IMR-90 (cell line): ENCODE data around the gene OPHN1. TPM values are rescaled to one million over a fixed set of nuclear protein-coding genes. Genes with fewer than 3 reads are reported as not detected.

ENCODE experiments used
- ATAC-seq: fragments of 200-7000 bp; cut with Tn5 transposase; 2 replicates; pipeline ENCODE4 v1.9.1; 2020; ENCODE audit warnings: low read depth, mild to moderate bottlenecking, moderate library complexity
- BruUV-seq: library from RNA; stranded (reverse); fragments of 400-500 nt; replicated peaks from 2 replicates; lab custom pipeline; 2021; lab: Mats Ljungman, UMichigan
- CTCF ChIA-PET: fragments of 300-600 bp; formaldehyde crosslinking; extraction: SDS; loops from one replicate; lab custom pipeline; 2021; ENCODE audit warnings: antibody characterized with exemption; lab: Yijun Ruan, JAX
- POLR2A ChIA-PET: fragments of 300-600 bp; sonication (Branson Sonifier 250); formaldehyde crosslinking; loops from one replicate; lab custom pipeline; 2022; ENCODE audit warnings: antibody characterized with exemption; ENCODE audit not compliant: unreplicated experiment; lab: Charles Lee
- DNase-seq: peaks from one replicate; pipeline ENCODE4 v3.0.0; 2013
- H2AFZ ChIP-seq: replicated peaks from 2 replicates; pipeline ENCODE3; 2013; ENCODE audit warnings: low read length, mild to moderate bottlenecking; ENCODE audit not compliant: poor library complexity
- H2AK5ac ChIP-seq: 2 replicates; pipeline ENCODE4 v1.6.1; 2013; ENCODE audit warnings: low read depth, low read length, inconsistent platforms
- H2AK9ac ChIP-seq: replicated peaks from 2 replicates; pipeline ENCODE3; 2013; ENCODE audit warnings: mild to moderate bottlenecking, low read depth, low read length, moderate library complexity; ENCODE audit not compliant: poor library complexity
- H2BK120ac ChIP-seq: 2 replicates; pipeline ENCODE4 v1.6.1; 2013; ENCODE audit warnings: low read depth, low read length, inconsistent platforms
- H2BK15ac ChIP-seq: 3 replicates; pipeline ENCODE4 v1.6.1; 2013; ENCODE audit warnings: low read depth, low read length, inconsistent platforms
- H2BK20ac ChIP-seq: 2 replicates; pipeline ENCODE4 v1.6.1; 2013; ENCODE audit warnings: low read depth, mild to moderate bottlenecking, inconsistent platforms, low read length, moderate library complexity
- H2BK5ac ChIP-seq: 2 replicates; pipeline ENCODE4 v1.6.1; 2013; ENCODE audit warnings: mild to moderate bottlenecking, low read depth, low read length, inconsistent platforms; ENCODE audit not compliant: poor library complexity, severe bottlenecking
- H3K14ac ChIP-seq: replicated peaks from 2 replicates; pipeline ENCODE4 v1.6.1; 2013; ENCODE audit warnings: low read depth, low read length, inconsistent platforms
- H3K18ac ChIP-seq: 2 replicates; pipeline ENCODE4 v1.6.1; 2013; ENCODE audit warnings: low read depth, low read length, control low read depth
- H3K23ac ChIP-seq: 2 replicates; pipeline ENCODE4 v1.6.1; 2013; ENCODE audit warnings: low read depth, low read length, inconsistent platforms
- H3K27ac ChIP-seq: 2 replicates; pipeline ENCODE4 v1.5.1; 2013; ENCODE audit warnings: mild to moderate bottlenecking, control low read depth, low read length; ENCODE audit not compliant: insufficient read depth
- H3K27me3 ChIP-seq: 2 replicates; pipeline ENCODE4 v1.6.1; 2013; ENCODE audit warnings: low read length; ENCODE audit not compliant: control insufficient read depth, insufficient read depth
- H3K36me3 ChIP-seq: 2 replicates; pipeline ENCODE4 v1.6.1; 2013; ENCODE audit warnings: low read length, mixed read lengths; ENCODE audit not compliant: control insufficient read depth, insufficient read depth
- H3K4ac ChIP-seq: 2 replicates; pipeline ENCODE4 v1.6.1; 2013; ENCODE audit warnings: low read depth, low read length, inconsistent platforms
- H3K4me1 ChIP-seq: 2 replicates; pipeline ENCODE4 v1.6.1; 2013; ENCODE audit warnings: low read length, mixed read lengths; ENCODE audit not compliant: control insufficient read depth, insufficient read depth
- H3K4me2 ChIP-seq: 2 replicates; pipeline ENCODE4 v1.6.1; 2013; ENCODE audit warnings: low read depth, mild to moderate bottlenecking, control low read depth, low read length, moderate library complexity
- H3K4me3 ChIP-seq: 2 replicates; pipeline ENCODE4 v1.5.1; 2013; ENCODE audit warnings: low read depth, mild to moderate bottlenecking, control low read depth, low read length, moderate library complexity; ENCODE audit not compliant: insufficient read depth
- H3K56ac ChIP-seq: 2 replicates; pipeline ENCODE4 v1.6.1; 2013; ENCODE audit warnings: low read length, inconsistent platforms; ENCODE audit not compliant: insufficient read depth; ENCODE audit errors: extremely low read depth
- H3K79me1 ChIP-seq, 2 experiments: 2 replicates each; pipeline ENCODE4 v1.6.1; 2013; ENCODE audit warnings: low read length in 2 of 2, inconsistent platforms in 1 of 2, low read depth in 1 of 2
- H3K9ac ChIP-seq: 2 replicates; pipeline ENCODE4 v1.6.1; 2013; ENCODE audit warnings: low read depth, low read length, control low read depth
- H3K9me1 ChIP-seq: 2 replicates; pipeline ENCODE4 v1.6.1; 2013; ENCODE audit warnings: low read length, inconsistent platforms; ENCODE audit not compliant: insufficient read depth
- H3K9me3 ChIP-seq: 2 replicates; pipeline ENCODE4 v1.6.1; 2013; ENCODE audit warnings: low read length; ENCODE audit not compliant: control insufficient read depth, insufficient read depth
- H4K20me1 ChIP-seq: 2 replicates; pipeline ENCODE4 v1.6.1; 2013; ENCODE audit warnings: low read length, inconsistent platforms; ENCODE audit not compliant: insufficient read depth
- H4K5ac ChIP-seq: 2 replicates; pipeline ENCODE4 v1.6.1; 2013; ENCODE audit warnings: mild to moderate bottlenecking, low read depth, low read length, control low read depth
- H4K8ac ChIP-seq, 2 experiments: 2 replicates each; pipeline ENCODE4 v1.6.1; 2013; ENCODE audit warnings: low read depth in 2 of 2, low read length in 2 of 2, control low read depth in 1 of 2, inconsistent platforms in 1 of 2
- H4K91ac ChIP-seq: 2 replicates; pipeline ENCODE4 v1.6.1; 2013; ENCODE audit warnings: low read depth, low read length, inconsistent platforms; ENCODE audit not compliant: insufficient read depth
- BHLHE40 ChIP-seq: fragments of 150-350 bp; IDR thresholded peaks from 2 replicates; pipeline ENCODE4 v1.6.1; 2016; ENCODE audit warnings: mild to moderate bottlenecking, low read depth, low read length
- CEBPB ChIP-seq: IDR thresholded peaks from 2 replicates; pipeline ENCODE4 v1.6.1; 2012; ENCODE audit warnings: low read depth, low read length, improper control_type of control experiment
- CHD1 ChIP-seq: IDR thresholded peaks from 2 replicates; pipeline ENCODE4 v1.6.1; 2012; ENCODE audit warnings: low read depth, low read length, improper control_type of control experiment
- FOS ChIP-seq: fragments of 150-350 bp; IDR thresholded peaks from 2 replicates; pipeline ENCODE4 v1.6.1; 2016; ENCODE audit warnings: low read depth, low read length
- MAFK ChIP-seq: IDR thresholded peaks from 2 replicates; pipeline ENCODE4 v1.6.1; 2012; ENCODE audit warnings: low read depth, low read length, improper control_type of control experiment
- MAZ ChIP-seq: IDR thresholded peaks from 2 replicates; pipeline ENCODE4 v1.6.1; 2012; ENCODE audit warnings: low read depth, mild to moderate bottlenecking, low read length, improper control_type of control experiment, moderate library complexity, borderline replicate concordance
- MXI1 ChIP-seq: IDR thresholded peaks from 2 replicates; pipeline ENCODE4 v1.6.1; 2012; ENCODE audit warnings: low read depth, mild to moderate bottlenecking, low read length, moderate library complexity, borderline replicate concordance
- NFE2L2 ChIP-seq: fragments of 150-350 bp; IDR thresholded peaks from 2 replicates; pipeline ENCODE4 v1.6.1; 2016; ENCODE audit warnings: low read depth, mild to moderate bottlenecking, low read length
- POLR2A ChIP-seq: IDR thresholded peaks from 2 replicates; pipeline ENCODE4 v1.6.1; 2012; ENCODE audit warnings: mild to moderate bottlenecking, low read depth, low read length
- RAD21 ChIP-seq: IDR thresholded peaks from 2 replicates; pipeline ENCODE4 v1.6.1; 2012; ENCODE audit warnings: low read length, improper control_type of control experiment
- RCOR1 ChIP-seq: IDR thresholded peaks from 2 replicates; pipeline ENCODE4 v1.6.1; 2012; ENCODE audit warnings: mild to moderate bottlenecking, low read length, improper control_type of control experiment; ENCODE audit not compliant: insufficient replicate concordance
- RFX5 ChIP-seq: IDR thresholded peaks from 2 replicates; pipeline ENCODE4 v1.8.0; 2012; ENCODE audit warnings: low read depth, mild to moderate bottlenecking, low read length, moderate library complexity
- SMC3 ChIP-seq: fragments of 150-350 bp; IDR thresholded peaks from 2 replicates; pipeline ENCODE4 v1.6.1; 2016; ENCODE audit warnings: low read depth, mild to moderate bottlenecking, antibody characterized with exemption, low read length, moderate library complexity
- WGBS, 2 experiments: methylation state at CpG; one replicate each; pipeline versions ENCODE4 v1.1.5 to v1.1.7; 2013; ENCODE audit warnings: missing lambda C conversion rate in 2 of 2; ENCODE audit not compliant: insufficient read length in 1 of 2; ENCODE audit errors: extremely low coverage in 2 of 2; 5-methylcytosine and 5-hydroxymethylcytosine counted together
- dilution Hi-C: fragments of 300-500 bp; cut with HindIII; formaldehyde crosslinking; loops from one replicate; pipeline ENCODE4 v1.14.3; 2018; ENCODE audit warnings: low sequenced_read_pairs; ENCODE audit not compliant: unreplicated experiment
- in situ Hi-C: fragments of 300-500 bp; cut with MboI; formaldehyde crosslinking; loops from 3 replicates; pipeline ENCODE4 v1.14.3; 2019; ENCODE audit warnings: low sequenced_read_pairs, inconsistent platforms, mixed read lengths
- intact Hi-C: fragments of 100-400 bp; cut with micrococcal nuclease; formaldehyde crosslinking; loops from 2 replicates; pipeline ENCODE4 v1.10.0; 2022
- polyA plus RNA-seq, 3 experiments: library from polyadenylated mRNA; depleted of rRNA; stranded (reverse); fragments of >200 nt; gene quantifications; 2 replicates each; pipeline ENCODE4 v1.2.3, GENCODE V29; 2012; ENCODE audit warnings: low replicate concordance in 1 of 3
- total RNA-seq: library from RNA; depleted of rRNA; stranded (reverse); fragments of >200 nt; gene quantifications from 2 replicates; pipeline ENCODE4 v1.2.3, GENCODE V29; 2012
- TF ChIP-seq, protein P1 (sequence below): fragments of 150-350 bp; IDR thresholded peaks from 2 replicates; pipeline ENCODE4 v1.6.1; 2017; ENCODE audit warnings: mild to moderate bottlenecking, antibody characterized with exemption, low read length, low read depth
- TF ChIP-seq, protein P2 (sequence below): fragments of 150-350 bp; IDR thresholded peaks from 2 replicates; pipeline ENCODE4 v1.6.1; 2016; ENCODE audit warnings: low read depth, mild to moderate bottlenecking, low read length, moderate library complexity, borderline replicate concordance
- TF ChIP-seq, protein P3 (sequence below): conservative IDR thresholded peaks from 2 replicates; pipeline ENCODE4 v1.5.1; 2012; ENCODE audit warnings: mild to moderate bottlenecking, low read depth, low read length, improper control_type of control experiment

OPHN1 gene
- total and polyA plus RNA-seq, 2 of the 4 experiments (the other 2 are of a cell fraction) = 4.0 to 13.1 TPM

DNA sequence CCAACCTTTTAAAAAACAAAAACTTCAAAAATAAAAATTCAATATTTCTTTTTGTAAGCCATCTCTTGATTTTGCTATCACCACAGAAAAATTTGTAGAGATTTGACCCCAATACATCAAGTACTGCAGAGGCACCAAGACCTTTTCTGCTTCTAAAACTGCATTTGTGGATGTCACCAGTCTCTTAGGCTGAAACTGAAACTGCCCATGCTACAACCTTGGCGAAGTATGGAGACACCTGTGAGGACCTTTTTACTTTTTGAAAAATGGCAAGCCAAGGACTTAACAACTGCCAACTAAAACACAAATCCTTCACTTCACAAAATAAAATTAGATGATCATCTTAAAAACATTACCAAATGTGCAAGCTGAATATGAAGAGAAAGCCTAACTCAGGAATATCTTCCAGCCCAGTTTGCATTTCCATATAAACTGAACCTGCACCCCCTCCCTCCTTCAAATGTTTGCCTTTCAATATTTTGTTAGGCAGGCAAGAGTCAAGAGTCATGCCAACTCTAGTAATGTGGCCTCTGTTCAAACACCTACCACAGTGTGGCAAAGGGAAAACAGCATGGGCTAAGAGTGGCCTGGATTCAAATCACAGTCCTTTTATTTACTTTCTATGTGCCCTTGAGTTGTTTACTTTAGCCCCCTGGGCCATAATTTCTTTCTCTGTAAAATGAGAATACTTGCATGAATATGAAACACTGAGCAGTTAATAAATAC is 389.4 kb downstream of the OPHN1 start:
- POLR2A ChIA-PET = no interaction called here
- no peaks in the 10 kb centered on the region for H4K20me1 ChIP-seq
- no peak overlapping the region for H4K5ac ChIP-seq
- H2BK120ac ChIP-seq = no peak overlapping the region
- no peaks in the 10 kb centered on the region for H3K9me3 ChIP-seq
- DNase-seq (no peak), ATAC-seq (no peak)
- no peak overlapping the region for H3K4ac ChIP-seq
- H2AK5ac ChIP-seq = no peak overlapping the region
- CTCF ChIA-PET = no interaction called here
- 0 out of 2 replicates have a peak, but pooled peaks cover 1% of the 10 kb centered on the region for H3K36me3 ChIP-seq
- dilution Hi-C loops = no loop called here
- H3K56ac ChIP-seq = no peak overlapping the region
- no peaks in the 10 kb centered on the region for H3K9me1 ChIP-seq
- no peak overlapping the region for H3K18ac ChIP-seq
- H2AFZ ChIP-seq = no peak overlapping the region
- H3K4me1 ChIP-seq = no peaks in the 10 kb centered on the region
- no peak overlapping the region for H2BK15ac ChIP-seq
- no peak overlapping the region for H3K4me2 ChIP-seq
- BruUV-seq = no TSS peak
- no peak overlapping the region for H2AK9ac ChIP-seq
- no peak overlapping the region for H3K23ac ChIP-seq
- no peak overlapping the region for H2BK20ac ChIP-seq
- H3K9ac ChIP-seq = no peak overlapping the region
- no peak overlapping the region for H2BK5ac ChIP-seq
- H3K27ac ChIP-seq = no peak overlapping the region
- H4K91ac ChIP-seq = no peak overlapping the region
- H3K14ac ChIP-seq = no peak overlapping the region
- in situ Hi-C loops = no loop called here
- H3K4me3 ChIP-seq = no peak overlapping the region
- no peak overlapping the region for H4K8ac ChIP-seq
- TF ChIP-seq NFE2L2 (no peak), SMC3 (no peak), MXI1 (no peak), FOS (no peak), CEBPB (no peak), MAFK (no peak), RCOR1 (no peak), RFX5 (no peak), RAD21 (no peak), POLR2A (no peak), MAZ (no peak), CHD1 (no peak), BHLHE40 (no peak)
- TF ChIP-seq, protein P1, sequence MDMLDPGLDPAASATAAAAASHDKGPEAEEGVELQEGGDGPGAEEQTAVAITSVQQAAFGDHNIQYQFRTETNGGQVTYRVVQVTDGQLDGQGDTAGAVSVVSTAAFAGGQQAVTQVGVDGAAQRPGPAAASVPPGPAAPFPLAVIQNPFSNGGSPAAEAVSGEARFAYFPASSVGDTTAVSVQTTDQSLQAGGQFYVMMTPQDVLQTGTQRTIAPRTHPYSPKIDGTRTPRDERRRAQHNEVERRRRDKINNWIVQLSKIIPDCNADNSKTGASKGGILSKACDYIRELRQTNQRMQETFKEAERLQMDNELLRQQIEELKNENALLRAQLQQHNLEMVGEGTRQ = no peak
- TF ChIP-seq, protein P2, sequence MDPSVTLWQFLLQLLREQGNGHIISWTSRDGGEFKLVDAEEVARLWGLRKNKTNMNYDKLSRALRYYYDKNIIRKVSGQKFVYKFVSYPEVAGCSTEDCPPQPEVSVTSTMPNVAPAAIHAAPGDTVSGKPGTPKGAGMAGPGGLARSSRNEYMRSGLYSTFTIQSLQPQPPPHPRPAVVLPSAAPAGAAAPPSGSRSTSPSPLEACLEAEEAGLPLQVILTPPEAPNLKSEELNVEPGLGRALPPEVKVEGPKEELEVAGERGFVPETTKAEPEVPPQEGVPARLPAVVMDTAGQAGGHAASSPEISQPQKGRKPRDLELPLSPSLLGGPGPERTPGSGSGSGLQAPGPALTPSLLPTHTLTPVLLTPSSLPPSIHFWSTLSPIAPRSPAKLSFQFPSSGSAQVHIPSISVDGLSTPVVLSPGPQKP = no peak
- TF ChIP-seq, protein P3, sequence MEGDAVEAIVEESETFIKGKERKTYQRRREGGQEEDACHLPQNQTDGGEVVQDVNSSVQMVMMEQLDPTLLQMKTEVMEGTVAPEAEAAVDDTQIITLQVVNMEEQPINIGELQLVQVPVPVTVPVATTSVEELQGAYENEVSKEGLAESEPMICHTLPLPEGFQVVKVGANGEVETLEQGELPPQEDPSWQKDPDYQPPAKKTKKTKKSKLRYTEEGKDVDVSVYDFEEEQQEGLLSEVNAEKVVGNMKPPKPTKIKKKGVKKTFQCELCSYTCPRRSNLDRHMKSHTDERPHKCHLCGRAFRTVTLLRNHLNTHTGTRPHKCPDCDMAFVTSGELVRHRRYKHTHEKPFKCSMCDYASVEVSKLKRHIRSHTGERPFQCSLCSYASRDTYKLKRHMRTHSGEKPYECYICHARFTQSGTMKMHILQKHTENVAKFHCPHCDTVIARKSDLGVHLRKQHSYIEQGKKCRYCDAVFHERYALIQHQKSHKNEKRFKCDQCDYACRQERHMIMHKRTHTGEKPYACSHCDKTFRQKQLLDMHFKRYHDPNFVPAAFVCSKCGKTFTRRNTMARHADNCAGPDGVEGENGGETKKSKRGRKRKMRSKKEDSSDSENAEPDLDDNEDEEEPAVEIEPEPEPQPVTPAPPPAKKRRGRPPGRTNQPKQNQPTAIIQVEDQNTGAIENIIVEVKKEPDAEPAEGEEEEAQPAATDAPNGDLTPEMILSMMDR = no peak
- no peaks in the 10 kb centered on the region for H3K79me1 ChIP-seq
- H3K27me3 ChIP-seq = no peaks in the 10 kb centered on the region; the same call in 1 of the 2 replicates
- 50% methylated on average over 1 of the region's 1 CpG; no CpG with 5 or more reads in 1 of the 2 experiments for WGBS, 2 experiments
- intact Hi-C loops = no loop called here
